Activated CD8-positive, alpha-beta T cell treated with anti-CD3 and anti-CD28 coated beads for 36 hours (primary cell): ENCODE results near the gene KIF1C. TPM values are rescaled to one million over a fixed set of nuclear protein-coding genes. Genes with fewer than 3 reads are reported as not detected.

ENCODE experiments used
- ATAC-seq: fragments of 200-7000 bp; cut with Tn5 transposase; one replicate; pipeline ENCODE4 v1.10.0; 2021; ENCODE audit warnings: mild to moderate bottlenecking, moderate library complexity
- CTCF ChIA-PET: fragments of 350-600 bp; sonication (Branson Sonifier 250); formaldehyde crosslinking; loops from one replicate; lab custom pipeline; 2021; ENCODE audit warnings: antibody characterized with exemption; lab: Charles Lee
- POLR2A ChIA-PET: fragments of 350-600 bp; sonication (Branson Sonifier 250); formaldehyde crosslinking; loops from one replicate; lab custom pipeline; 2021; ENCODE audit warnings: antibody characterized with exemption; lab: Charles Lee
- DNase-seq: peaks from one replicate; pipeline ENCODE4 v3.0.0-alpha.2; 2020
- H3K27ac Mint-ChIP-seq: one replicate; pipeline ENCODE4 v1.8.0; 2021; ENCODE audit warnings: mild to moderate bottlenecking, mixed read lengths
- H3K27me3 Mint-ChIP-seq: one replicate; pipeline ENCODE4 v1.8.0; 2021; ENCODE audit warnings: mixed read lengths
- H3K36me3 Mint-ChIP-seq: one replicate; pipeline ENCODE4 v1.8.0; 2021; ENCODE audit warnings: low read depth, mixed read lengths
- H3K4me1 Mint-ChIP-seq: one replicate; pipeline ENCODE4 v1.8.0; 2021; ENCODE audit warnings: low read depth, mixed read lengths
- H3K4me3 Mint-ChIP-seq: one replicate; pipeline ENCODE4 v1.8.0; 2021; ENCODE audit warnings: mild to moderate bottlenecking, moderate library complexity, mixed read lengths
- H3K9me3 Mint-ChIP-seq: one replicate; pipeline ENCODE4 v1.8.0; 2021; ENCODE audit warnings: mixed read lengths
- CTCF ChIP-seq: fragments of 200-600 bp; IDR thresholded peaks from one replicate; pipeline ENCODE4 v1.8.0; 2022; ENCODE audit warnings: antibody characterized with exemption, mild to moderate bottlenecking
- intact Hi-C: fragments of 100-400 bp; cut with micrococcal nuclease; formaldehyde crosslinking; loops from one replicate; pipeline ENCODE4 v1.10.0; 2022
- total RNA-seq, 2 experiments: library from RNA; stranded (reverse); gene quantifications; one replicate each; pipeline ENCODE4 v1.2.3, GENCODE V29; 2021

The KIF1C gene
- total RNA-seq, 2 experiments from 2014 or later = 35.7 to 37.4 TPM

- TF ChIP-seq CTCF = no peak
- H3K4me1 Mint-ChIP-seq = peaks cover 17% of the 10 kb centered on the region
- POLR2A ChIA-PET = interaction anchor here (0.9 to 1.7 kb wide), 8 partner anchors 9 to 58 kb away, joined by 3 to 11 read pairs (median 5); partner anchors contain the start of genes PFN1, RNF167 and SLC52A1
- intact Hi-C loops = no loop called here
- DNase-seq (peak; percentile 32), ATAC-seq (peak; percentile 3)
- H3K9me3 Mint-ChIP-seq = no peaks in the 10 kb centered on the region
- peak overlapping the region; percentile 79 for H3K4me3 Mint-ChIP-seq
- CTCF ChIA-PET = interaction anchor here (1.1 to 1.9 kb wide), 5 partner anchors 11 to 32 kb away, joined by 3 to 6 read pairs (median 4); no protein-coding TSS in a partner anchor
- peaks cover 1% of the 10 kb centered on the region for H3K27me3 Mint-ChIP-seq
- peaks cover 13% of the 10 kb centered on the region for H3K36me3 Mint-ChIP-seq
- H3K27ac Mint-ChIP-seq = peak overlapping the region; percentile 25
These were observed 429 bp downstream of the KIF1C start for GRCh38 chr17:4998027-4998731.

- POLR2A ChIA-PET = interaction anchor here (0.9 to 1.7 kb wide), 4 partner anchors 13 to 58 kb away, joined by 3 to 7 read pairs (median 6); partner anchors contain the start of genes PFN1, RNF167 and SLC52A1
- ATAC-seq = no peak
- peaks cover 1% of the 10 kb centered on the region for H3K27me3 Mint-ChIP-seq
- H3K9me3 Mint-ChIP-seq = no peaks in the 10 kb centered on the region
- intact Hi-C loops = no loop called here
- CTCF ChIA-PET = interaction anchor here (0.7 kb wide), 1 partner anchor 64 kb away, joined by 4 read pairs; no protein-coding TSS in a partner anchor
- no peak overlapping the region for H3K27ac Mint-ChIP-seq
- H3K4me3 Mint-ChIP-seq = peak overlapping the region; percentile 79
- peaks cover 20% of the 10 kb centered on the region for H3K36me3 Mint-ChIP-seq
- TF ChIP-seq CTCF = no peak
- H3K4me1 Mint-ChIP-seq = peaks cover 17% of the 10 kb centered on the region
- DNase-seq = peak; percentile 32
These were observed 1.1 kb downstream of the KIF1C start for GRCh38 chr17:4998732-4999429.

- Mint-ChIP-seq H3K27me3 (peaks cover 1% of the 10 kb centered on the region), H3K27ac (no peak overlapping the region), H3K9me3 (no peaks in the 10 kb centered on the region), H3K36me3 (peaks cover 24% of the 10 kb centered on the region), H3K4me1 (peaks cover 17% of the 10 kb centered on the region), H3K4me3 (peak overlapping the region; percentile 79)
- TF ChIP-seq CTCF = no peak
- POLR2A ChIA-PET = interaction anchor here (1.0 to 1.5 kb wide), 4 partner anchors 9 to 35 kb away, joined by 3 to 4 read pairs (median 4); partner anchors contain the start of gene SLC52A1
- CTCF ChIA-PET = interaction anchor here (0.7 to 1.2 kb wide), 3 partner anchors 62 to 91 kb away, joined by 3 to 4 read pairs (median 3); no protein-coding TSS in a partner anchor
- intact Hi-C loops = no loop called here
- ATAC-seq (no peak), DNase-seq (no peak)
These were observed 1.8 kb downstream of the KIF1C start for GRCh38 chr17:4999430-5000093.

GRCh38 chr17:5000237-5000639, 2.5 kb downstream of the KIF1C start:
- no peaks in the 10 kb centered on the region for H3K9me3 Mint-ChIP-seq
- H3K27me3 Mint-ChIP-seq = peaks cover 1% of the 10 kb centered on the region
- CTCF ChIA-PET = interaction anchor here (0.9 to 1.2 kb wide), 3 partner anchors 62 to 119 kb away, joined by 3 to 4 read pairs (median 3); no protein-coding TSS in a partner anchor
- ATAC-seq (no peak), DNase-seq (no peak)
- no peak overlapping the region for H3K27ac Mint-ChIP-seq
- POLR2A ChIA-PET = interaction anchor here (1.1 to 1.5 kb wide), 3 partner anchors 10 to 18 kb away, joined by 3 to 4 read pairs (median 4); no protein-coding TSS in a partner anchor
- H3K4me3 Mint-ChIP-seq = no peak overlapping the region
- peaks cover 26% of the 10 kb centered on the region for H3K36me3 Mint-ChIP-seq
- H3K4me1 Mint-ChIP-seq = peaks cover 15% of the 10 kb centered on the region
- TF ChIP-seq CTCF = no peak
- intact Hi-C loops = no loop called here
